Stimulated activated naive CD8-positive, alpha-beta T cell treated with anti-CD3 and anti-CD28 coated beads, Interleukin-15, amount 100 ng/mL, for 72 hours (primary cell): ENCODE results near the gene CCDC82.

Experiments
- ATAC-seq: fragments of 150-1000 bp; cut with Tn5 transposase; 2 replicates; pipeline ENCODE4 v1.10.0; 2021; ENCODE audit warnings: mild to moderate bottlenecking, moderate library complexity
- DNase-seq, 2 donors: peaks; one replicate each; pipeline ENCODE4 v3.0.0; 2021 to 2022
- H3K27ac Mint-ChIP-seq, 2 donors: one replicate each; pipeline ENCODE4 v1.8.0; 2022; ENCODE audit warnings: mild to moderate bottlenecking in 2 of 2, mixed read lengths in 2 of 2, moderate library complexity in 2 of 2
- H3K27me3 Mint-ChIP-seq: one replicate; pipeline ENCODE4 v1.8.0; 2022; ENCODE audit warnings: mixed read lengths
- H3K4me1 Mint-ChIP-seq: one replicate; pipeline ENCODE4 v1.8.0; 2022; ENCODE audit warnings: mild to moderate bottlenecking, mixed read lengths
- H3K4me3 Mint-ChIP-seq, 2 donors: one replicate each; pipeline ENCODE4 v1.8.0; 2022; ENCODE audit warnings: mild to moderate bottlenecking in 2 of 2, mixed read lengths in 2 of 2, moderate library complexity in 1 of 2
- H3K9me3 Mint-ChIP-seq, 2 donors: one replicate each; pipeline ENCODE4 v1.8.0; 2022; ENCODE audit warnings: mixed read lengths in 2 of 2

CCDC82 gene

DNA sequence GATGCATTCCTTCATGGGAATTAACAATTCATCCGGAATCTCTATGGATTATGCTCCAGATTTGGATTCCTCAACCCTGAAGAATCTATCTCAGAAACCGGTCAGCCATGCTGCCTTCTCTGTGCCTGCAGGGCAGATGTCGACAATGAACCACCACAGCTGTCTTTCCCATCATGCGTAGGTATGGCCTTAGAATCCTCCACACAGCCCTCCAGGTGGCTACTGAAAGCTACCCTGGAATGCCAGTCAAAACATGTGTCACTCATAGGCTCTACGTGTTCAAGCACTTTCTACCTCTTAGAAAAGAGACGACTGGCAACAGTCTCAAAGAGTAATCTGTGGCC lies 66.1 kb downstream of the CCDC82 start:
- no peaks in the 10 kb centered on the region for H3K27me3 Mint-ChIP-seq
- no peak for ATAC-seq

DNA sequence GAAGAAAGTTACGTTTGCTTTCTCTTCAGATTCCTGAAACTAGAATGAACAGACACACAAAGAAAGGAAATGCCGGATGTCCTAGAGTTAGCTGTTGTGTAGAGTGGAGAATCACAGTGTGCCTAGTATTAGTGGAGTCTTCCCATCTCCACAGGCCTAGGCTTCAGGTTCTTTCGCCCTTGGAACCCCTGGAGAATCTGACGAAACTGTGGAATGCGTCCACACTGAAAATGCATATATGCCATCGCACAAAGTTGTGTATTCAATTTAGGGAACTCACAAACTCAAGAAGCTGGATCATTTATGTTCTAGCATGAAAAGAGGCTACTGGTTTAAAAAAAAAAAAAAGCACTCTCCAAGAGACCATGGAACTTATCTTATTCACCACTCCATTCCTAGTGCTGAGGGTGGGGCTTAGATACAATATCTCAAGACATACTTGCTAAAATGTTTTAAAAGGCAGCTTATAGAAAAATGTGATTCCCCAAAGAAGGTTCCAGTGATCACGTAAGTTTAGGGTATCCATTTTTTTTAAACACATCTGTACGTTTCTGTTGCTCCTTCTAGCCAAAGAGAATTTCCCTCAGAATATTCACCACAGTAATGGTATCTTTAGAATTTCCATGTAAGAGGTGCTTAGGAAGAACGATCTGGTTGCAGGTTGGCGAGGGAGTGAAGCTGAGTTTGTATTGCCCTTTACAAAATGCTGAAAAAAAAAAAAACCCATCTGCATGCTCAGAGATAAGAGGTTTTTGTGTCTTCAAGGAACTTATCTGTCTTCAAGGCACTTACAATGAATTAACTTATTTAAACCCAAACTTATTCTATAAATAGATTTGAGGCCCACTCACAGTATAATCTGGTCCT lies 66.7 kb downstream of the CCDC82 start:
- peaks cover 96% of the 10 kb centered on the region for H3K4me1 Mint-ChIP-seq
- DNase-seq: no peak
- H3K9me3 Mint-ChIP-seq: peaks cover 0 to 4% of the 10 kb centered on the region in 2 donors
- ATAC-seq: no peak
- no peak overlapping the region for H3K4me3 Mint-ChIP-seq
- no peak overlapping the region for H3K27ac Mint-ChIP-seq
- H3K27me3 Mint-ChIP-seq: no peaks in the 10 kb centered on the region

More for the DNA sequence above, 66.1 kb downstream of the CCDC82 start:
- DNase-seq: no peak
- Mint-ChIP-seq H3K4me1 (peaks cover 96% of the 10 kb centered on the region), H3K27ac (no peak overlapping the region), H3K9me3 (peaks cover 0 to 4% of the 10 kb centered on the region in 2 donors), H3K4me3 (no peak overlapping the region)

GRCh38 chr11:96321091-96321490 lies 68.6 kb downstream of the CCDC82 start:
- ATAC-seq (no peak), DNase-seq (no peak)
- Mint-ChIP-seq H3K4me1 (peaks cover 100% of the 10 kb centered on the region), H3K27me3 (no peaks in the 10 kb centered on the region), H3K4me3 (no peak overlapping the region), H3K9me3 (peaks cover 0 to 4% of the 10 kb centered on the region in 2 donors), H3K27ac (no peak overlapping the region)

GRCh38 chr11:96319898-96320656 lies 69.6 kb downstream of the CCDC82 start:
- Mint-ChIP-seq H3K27me3 (no peaks in the 10 kb centered on the region), H3K4me3 (no peak overlapping the region), H3K4me1 (peaks cover 100% of the 10 kb centered on the region), H3K27ac (no peak overlapping the region), H3K9me3 (peaks cover 0 to 4% of the 10 kb centered on the region in 2 donors)
- ATAC-seq: no peak
- DNase-seq: no peak

- no peaks in the 10 kb centered on the region for H3K27me3 Mint-ChIP-seq
- H3K4me3 Mint-ChIP-seq: no peak overlapping the region
- H3K4me1 Mint-ChIP-seq: peaks cover 100% of the 10 kb centered on the region
- peaks cover 0 to 4% of the 10 kb centered on the region in 2 donors for H3K9me3 Mint-ChIP-seq
- ATAC-seq (no peak), DNase-seq (no peak)
- no peak overlapping the region for H3K27ac Mint-ChIP-seq
Measured at GRCh38 chr11:96318850-96319249, 70.9 kb downstream of the CCDC82 start.

- Mint-ChIP-seq H3K4me1 (peaks cover 100% of the 10 kb centered on the region), H3K4me3 (peak overlapping the region in 1 of 2 donors; percentile 24), H3K9me3 (peaks cover 0 to 4% of the 10 kb centered on the region in 2 donors), H3K27me3 (no peaks in the 10 kb centered on the region), H3K27ac (peak overlapping the region in 1 of 2 donors; percentile 67)
- DNase-seq (no peak), ATAC-seq (peak; percentile 42)
Measured at GRCh38 chr11:96318399-96318798, 71.3 kb downstream of the CCDC82 start.

DNA sequence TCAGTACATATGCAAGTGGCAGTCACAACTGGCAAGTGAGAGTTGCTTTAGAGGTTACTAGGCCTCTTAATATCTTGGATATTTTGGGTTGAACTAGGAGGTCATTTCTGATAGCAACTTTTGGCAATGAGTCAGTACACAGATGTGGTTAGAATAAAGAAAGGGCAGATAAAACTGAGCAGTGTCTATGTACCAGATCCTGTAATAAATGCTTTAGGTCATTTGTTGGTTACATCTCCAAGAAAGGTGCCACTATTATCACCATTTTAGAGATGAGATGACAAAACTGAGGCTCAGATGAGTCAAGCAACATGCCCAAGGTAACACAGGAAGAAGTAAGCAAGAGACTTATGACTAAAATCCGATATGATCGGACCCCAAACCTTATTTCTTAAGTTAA lies 71.7 kb downstream of the CCDC82 start:
- Mint-ChIP-seq H3K27me3 (no peaks in the 10 kb centered on the region), H3K4me1 (peaks cover 100% of the 10 kb centered on the region), H3K9me3 (peaks cover 0 to 4% of the 10 kb centered on the region in 2 donors), H3K4me3 (peak overlapping the region in 1 of 2 donors; percentile 24), H3K27ac (peak overlapping the region in 1 of 2 donors; percentile 67)
- DNase-seq (no peak), ATAC-seq (peak; percentile 90)

DNA sequence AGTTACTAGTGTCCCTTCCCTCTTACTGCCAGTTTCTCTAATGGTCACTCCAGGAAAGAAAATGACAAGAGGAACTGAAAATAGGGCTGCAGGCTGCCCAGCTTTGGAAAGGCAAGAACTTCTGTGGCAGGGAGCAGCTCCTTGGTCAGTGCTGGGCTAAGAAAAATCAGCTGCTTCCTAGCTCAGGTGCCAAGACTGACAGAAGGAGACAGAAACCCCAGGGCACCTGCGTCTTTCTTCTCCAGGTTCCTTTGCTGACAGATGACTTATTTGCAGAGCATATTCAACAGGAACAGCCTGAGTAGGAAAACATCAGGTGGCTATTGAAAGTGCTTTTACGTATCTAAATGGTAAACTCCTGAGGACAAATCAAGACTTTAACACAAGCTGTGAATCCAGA lies 72.1 kb downstream of the CCDC82 start:
- DNase-seq (no peak), ATAC-seq (no peak)
- Mint-ChIP-seq H3K27me3 (no peaks in the 10 kb centered on the region), H3K27ac (peak overlapping the region; percentile 27 to 67), H3K4me1 (peaks cover 97% of the 10 kb centered on the region), H3K9me3 (peaks cover 0 to 4% of the 10 kb centered on the region in 2 donors), H3K4me3 (no peak overlapping the region)

DNA sequence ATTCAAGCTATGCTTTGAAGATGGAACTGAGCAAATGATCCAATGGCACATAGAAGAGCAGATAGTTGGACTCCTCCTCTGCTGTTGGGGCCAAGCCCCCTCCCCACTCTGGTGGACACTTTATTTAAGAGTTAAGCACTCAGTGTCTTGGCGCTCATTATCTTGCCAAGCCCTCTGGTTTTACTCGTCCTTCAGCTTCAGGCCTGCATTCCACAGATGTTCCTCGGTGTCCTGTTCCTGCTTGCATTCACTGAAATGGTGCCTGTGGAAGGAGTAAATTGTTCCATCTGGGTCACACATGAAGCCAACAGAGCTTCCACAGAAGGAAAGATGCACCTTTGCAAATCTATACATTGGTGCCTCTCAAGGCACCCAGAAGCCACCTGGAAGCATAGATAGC lies 72.8 kb downstream of the CCDC82 start:
- Mint-ChIP-seq H3K27ac (peak overlapping the region in 1 of 2 donors; percentile 58), H3K9me3 (peaks cover 0 to under 1% of the 10 kb centered on the region in 2 donors), H3K4me3 (no peak overlapping the region), H3K4me1 (peaks cover 90% of the 10 kb centered on the region), H3K27me3 (no peaks in the 10 kb centered on the region)
- DNase-seq (no peak), ATAC-seq (no peak)

GRCh38 chr11:96315476-96315875 lies 74.2 kb downstream of the CCDC82 start:
- Mint-ChIP-seq H3K27me3 (no peaks in the 10 kb centered on the region), H3K9me3 (no peaks in the 10 kb centered on the region), H3K4me1 (peaks cover 85% of the 10 kb centered on the region), H3K27ac (peak overlapping the region in 1 of 2 donors; percentile 41), H3K4me3 (no peak overlapping the region)
- ATAC-seq (no peak), DNase-seq (no peak)

GRCh38 chr11:96314326-96315020 lies 75.2 kb downstream of the CCDC82 start:
- peak overlapping the region in 1 of 2 donors; percentile 66 for H3K27ac Mint-ChIP-seq

GRCh38 chr11:96313163-96313562 lies 76.5 kb downstream of the CCDC82 start:
- ATAC-seq: no peak
- H3K4me1 Mint-ChIP-seq: peaks cover 80% of the 10 kb centered on the region
- H3K27me3 Mint-ChIP-seq: no peaks in the 10 kb centered on the region
- H3K27ac Mint-ChIP-seq: no peak overlapping the region
- DNase-seq: no peak
- H3K4me3 Mint-ChIP-seq: no peak overlapping the region
- no peaks in the 10 kb centered on the region for H3K9me3 Mint-ChIP-seq

More at GRCh38 chr11:96314326-96315020, 75.2 kb downstream of the CCDC82 start:
- Mint-ChIP-seq H3K9me3 (no peaks in the 10 kb centered on the region), H3K4me1 (peaks cover 80% of the 10 kb centered on the region), H3K4me3 (peak overlapping the region; percentile 8 to 11), H3K27me3 (no peaks in the 10 kb centered on the region)
- DNase-seq: no peak
- ATAC-seq: peak; percentile 52

- no peak overlapping the region for H3K4me3 Mint-ChIP-seq
- H3K9me3 Mint-ChIP-seq: no peaks in the 10 kb centered on the region
- DNase-seq (no peak), ATAC-seq (no peak)
- H3K27ac Mint-ChIP-seq: no peak overlapping the region
- H3K4me1 Mint-ChIP-seq: peaks cover 80% of the 10 kb centered on the region
- H3K27me3 Mint-ChIP-seq: no peaks in the 10 kb centered on the region
Measured at GRCh38 chr11:96311120-96311568, 78.6 kb downstream of the CCDC82 start.

GRCh38 chr11:96310236-96310635 lies 79.5 kb downstream of the CCDC82 start:
- H3K4me1 Mint-ChIP-seq: peaks cover 72% of the 10 kb centered on the region
- H3K4me3 Mint-ChIP-seq: no peak overlapping the region
- no peaks in the 10 kb centered on the region for H3K9me3 Mint-ChIP-seq
- DNase-seq (no peak), ATAC-seq (no peak)
- H3K27ac Mint-ChIP-seq: no peak overlapping the region
- no peaks in the 10 kb centered on the region for H3K27me3 Mint-ChIP-seq

DNA sequence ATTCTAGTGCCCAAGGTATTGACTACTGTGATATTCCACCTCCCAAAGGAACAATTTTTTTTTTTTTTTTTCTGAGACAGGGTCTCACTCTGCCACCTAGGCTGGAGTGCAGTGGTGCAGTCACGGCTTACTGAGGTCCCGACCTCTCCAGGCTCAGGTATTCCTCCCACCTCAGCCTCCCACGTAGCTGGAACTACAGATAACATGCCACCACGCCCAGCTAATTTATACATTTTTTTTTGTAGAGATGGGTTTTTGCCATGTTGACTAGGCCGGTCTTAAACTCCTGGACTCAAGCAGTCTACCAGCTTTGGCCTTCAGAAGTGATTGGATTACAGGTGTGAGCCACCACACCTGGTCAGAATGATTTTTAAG lies 80.1 kb downstream of the CCDC82 start:
- Mint-ChIP-seq H3K4me3 (no peak overlapping the region), H3K27me3 (no peaks in the 10 kb centered on the region), H3K27ac (no peak overlapping the region), H3K9me3 (no peaks in the 10 kb centered on the region), H3K4me1 (peaks cover 67% of the 10 kb centered on the region)
- ATAC-seq (no peak), DNase-seq (no peak)
